Neuronal stem cell (in vitro differentiated cells): ENCODE results near the gene ASB12. TPM values are rescaled to one million over a fixed set of nuclear protein-coding genes. Genes with fewer than 3 reads are reported as not detected.

Source experiments
- small RNA-seq: library from polyadenylated mRNA; stranded (forward); fragments of <200 nt; extraction: miRNeasy Mini kit (QIAGEN cat#:217004); gene quantifications from one replicate; pipeline ENCODE3, GENCODE V24; 2013; ENCODE audit not compliant: insufficient read depth

Gene ASB12

Small RNA genes lying within 50 kb of the gene (small RNA-seq; reads per million reads assigned to genes)
- gene RN7SL799P, result not detected
